Activated T-helper 1 cell treated with Interleukin-2 at 50 U/mL for 16 hours (primary cell): ENCODE measurements around the gene PRRC2C.

Experiments
- DNase-seq: peaks from one replicate; pipeline ENCODE4 v3.0.0-alpha.2; 2020; ENCODE audit warnings: low read depth

PRRC2C gene

GRCh38 chr1:171636141-171636540 lies 150.8 kb downstream of the PRRC2C start:
- no peak for DNase-seq

- no peak for DNase-seq
These were observed 152.7 kb downstream of the PRRC2C start for GRCh38 chr1:171637928-171638576.

- DNase-seq: no peak
These were observed 154.9 kb downstream of the PRRC2C start for GRCh38 chr1:171640225-171640624.

- no peak for DNase-seq
These were observed 155.9 kb downstream of the PRRC2C start for GRCh38 chr1:171641076-171641864.

- DNase-seq: no peak
These were observed 156.9 kb downstream of the PRRC2C start for GRCh38 chr1:171642197-171642596.
